GM18951 (cell line): Measurements from ENCODE around the gene SLC17A6.

Experiments used
- POLR2A ChIP-seq: IDR thresholded peaks from 4 replicates; pipeline ENCODE4 v1.6.1; 2011; ENCODE audit warnings: mild to moderate bottlenecking; ENCODE audit not compliant: insufficient read length, insufficient read depth; ENCODE audit errors: extremely low read depth
- in situ Hi-C: fragments of 300-500 bp; cut with MboI; formaldehyde crosslinking; loops from one replicate; pipeline ENCODE4 v1.12.0; 2022; ENCODE audit warnings: low sequenced_read_pairs, mixed read lengths, inconsistent platforms; ENCODE audit not compliant: unreplicated experiment

Gene SLC17A6

GRCh38 chr11:22407921-22408320 lies 69.7 kb downstream of the SLC17A6 start:
- in situ Hi-C loops, result no loop called here
- no peak for TF ChIP-seq POLR2A

- in situ Hi-C loops, result no loop called here
- no peak for TF ChIP-seq POLR2A
Measured at GRCh38 chr11:22415476-22415875, 77.3 kb downstream of the SLC17A6 start.

- TF ChIP-seq POLR2A, result no peak
- in situ Hi-C loops, result no loop called here
Measured at GRCh38 chr11:22416462-22416861, 78.3 kb downstream of the SLC17A6 start.

- in situ Hi-C loops, result no loop called here
- TF ChIP-seq POLR2A, result no peak
Measured at GRCh38 chr11:22426915-22427314, 88.7 kb downstream of the SLC17A6 start.
